ENCODE results near the gene ZNF253.
"Not testable (repeated sequence)": the region's sequence is repeated elsewhere in the genome, so short reads cannot be mapped to it uniquely, and the experiment has no call there.

Gene ZNF253

GRCh38 chr19:19865750-19866610 is at the start of gene ZNF253:
Gene ZNF253, plus strand, starts transcription at chr19:19865882. Its CDS starts 115 bp downstream, at chr19:19865997.
- peak; percentile 64 to 91 for DNase-seq

DNA sequence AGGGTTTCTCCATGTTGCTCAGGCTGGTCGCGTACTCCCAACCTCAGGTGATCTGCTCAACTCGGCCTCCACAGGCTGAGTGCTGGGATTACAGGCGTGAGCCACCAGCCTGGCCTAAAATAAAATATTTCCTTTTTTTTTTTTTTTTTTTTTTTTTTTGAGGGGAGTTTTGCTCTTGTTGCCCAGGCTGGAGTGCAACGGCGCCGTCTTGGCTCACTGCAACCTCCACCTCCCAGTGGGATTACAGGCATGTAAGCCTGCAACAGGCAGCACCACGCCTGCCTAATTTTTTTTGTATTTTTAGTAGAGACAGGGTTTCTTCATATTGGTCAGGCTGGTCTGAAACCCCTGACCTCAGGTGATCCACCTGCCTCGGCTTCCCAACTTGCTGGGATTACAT is 49.0 kb upstream of the ZNF253 start:
- no peak for DNase-seq

DNA sequence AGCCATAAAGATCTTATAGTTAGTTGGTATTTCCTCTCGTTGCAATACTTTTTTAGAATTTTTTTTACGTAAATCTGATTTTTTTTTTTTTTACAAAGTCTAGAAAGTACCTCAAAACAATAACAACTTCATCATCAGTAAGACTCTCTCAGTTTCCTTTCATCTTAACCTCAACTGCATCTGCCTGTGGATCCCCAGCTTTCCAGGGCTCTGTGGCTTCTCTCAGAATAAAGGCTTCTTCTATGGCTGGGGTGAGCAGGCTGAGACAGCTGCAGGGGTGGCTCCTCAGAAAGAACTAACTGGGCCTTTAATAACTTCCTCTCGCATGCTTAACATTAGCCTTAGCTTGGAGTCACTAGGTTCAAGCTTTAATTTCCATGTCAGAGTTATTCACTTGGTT is 48.3 kb upstream of the ZNF253 start:
- no peak for DNase-seq

GRCh38 chr19:19820774-19821320 is 44.8 kb upstream of the ZNF253 start:
- no peak for DNase-seq

- DNase-seq, result peak; percentile 64 to 76
Measured at GRCh38 chr19:19821366-19821951, 44.2 kb upstream of the ZNF253 start, which contains the start of gene ZNF506. Gene ZNF506, minus strand, starts transcription at chr19:19821750. Its CDS starts 147 bp downstream, at chr19:19821603.

- DNase-seq, result not testable (repeated sequence)
Measured at GRCh38 chr19:19821976-19822375, 43.7 kb upstream of the ZNF253 start.

DNA sequence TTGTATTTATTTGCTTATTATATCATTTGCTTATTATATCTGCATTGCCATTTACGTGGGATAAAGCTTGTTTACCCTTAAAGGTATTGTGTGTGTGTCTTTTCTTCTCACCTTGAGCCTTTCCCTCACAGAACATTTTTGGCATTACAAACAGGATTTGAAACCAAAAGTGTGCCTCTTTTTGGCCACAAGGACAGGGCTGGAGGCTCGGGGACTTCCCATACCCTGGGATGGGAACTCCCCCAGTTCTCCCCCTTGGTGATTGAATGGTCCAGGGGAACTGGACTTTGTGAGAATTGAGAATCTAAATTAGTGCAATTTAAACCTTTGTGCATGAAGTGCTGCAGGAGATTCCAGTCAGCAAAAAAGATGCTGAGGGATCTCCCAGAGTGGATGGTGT is 41.8 kb upstream of the ZNF253 start:
- no peak for DNase-seq

- no peak for DNase-seq
Measured at GRCh38 chr19:19826875-19827274, 38.8 kb upstream of the ZNF253 start.

DNA sequence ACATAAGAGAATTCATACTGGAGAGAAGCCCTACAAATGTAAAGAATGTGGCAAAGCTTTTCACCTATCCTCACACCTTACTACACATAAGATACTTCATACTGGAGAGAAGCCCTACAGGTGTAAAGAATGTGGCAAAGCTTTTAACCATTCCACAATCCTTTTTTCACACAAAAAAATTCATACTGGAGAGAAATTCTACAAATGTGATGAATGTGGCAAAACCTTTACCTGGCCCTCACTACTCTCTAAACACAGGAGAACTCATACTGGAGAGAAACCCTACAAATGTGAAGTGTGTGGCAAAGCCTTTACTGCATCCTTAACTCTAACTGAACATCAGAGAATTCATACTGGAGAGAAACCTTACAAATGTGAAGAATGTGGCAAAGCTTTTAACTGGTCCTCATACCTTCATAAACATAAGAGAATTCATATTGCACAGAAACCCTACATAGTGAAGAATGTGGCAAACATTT is 30.1 kb upstream of the ZNF253 start:
- no peak for DNase-seq

DNA sequence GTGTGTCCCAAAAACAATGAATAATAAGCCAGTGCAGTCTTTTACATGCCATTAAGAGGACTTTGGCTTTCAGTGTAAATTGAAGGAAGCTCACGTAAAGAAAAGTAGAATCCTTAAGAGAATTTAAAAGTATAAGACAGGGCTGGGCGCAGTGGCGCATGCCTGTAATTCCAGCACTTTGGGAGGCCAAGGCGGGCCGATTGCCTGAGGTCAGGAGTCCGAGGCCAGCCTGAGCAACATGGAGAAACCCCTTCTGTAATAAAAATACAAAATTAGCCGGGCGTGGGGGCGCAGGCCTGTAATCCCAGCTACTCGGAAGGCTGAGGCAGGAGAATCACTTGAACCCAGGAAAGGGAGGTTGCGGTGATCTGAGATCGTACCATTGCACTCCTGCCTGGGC is 17.9 kb upstream of the ZNF253 start:
- no peak for DNase-seq

DNA sequence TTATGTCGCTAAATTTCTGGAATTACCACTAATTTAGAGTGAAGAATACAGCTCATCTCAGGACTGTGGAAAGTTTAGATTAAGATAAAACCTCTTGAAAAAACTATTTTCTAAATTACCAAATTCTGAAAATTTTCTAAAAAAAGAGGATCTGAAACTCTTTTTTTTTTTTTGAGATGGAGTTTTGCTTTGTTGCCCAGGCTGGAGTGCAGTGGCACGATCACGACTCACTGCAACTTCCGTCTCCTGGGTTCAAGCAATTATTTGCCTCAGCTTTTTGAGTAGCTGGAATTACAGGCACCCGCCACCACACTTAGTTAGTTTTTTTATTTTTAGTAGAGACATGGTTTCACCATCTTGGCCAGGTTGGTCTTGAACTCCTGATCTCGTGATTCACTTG is 16.6 kb upstream of the ZNF253 start:
- DNase-seq, result no peak

- not testable (repeated sequence) for DNase-seq
Measured at GRCh38 chr19:19851740-19852139, 13.9 kb upstream of the ZNF253 start.

GRCh38 chr19:19858751-19859150 is 6.9 kb upstream of the ZNF253 start:
- DNase-seq, result no peak

- no peak for DNase-seq
Measured at GRCh38 chr19:19860756-19861390, 4.8 kb upstream of the ZNF253 start.

DNA sequence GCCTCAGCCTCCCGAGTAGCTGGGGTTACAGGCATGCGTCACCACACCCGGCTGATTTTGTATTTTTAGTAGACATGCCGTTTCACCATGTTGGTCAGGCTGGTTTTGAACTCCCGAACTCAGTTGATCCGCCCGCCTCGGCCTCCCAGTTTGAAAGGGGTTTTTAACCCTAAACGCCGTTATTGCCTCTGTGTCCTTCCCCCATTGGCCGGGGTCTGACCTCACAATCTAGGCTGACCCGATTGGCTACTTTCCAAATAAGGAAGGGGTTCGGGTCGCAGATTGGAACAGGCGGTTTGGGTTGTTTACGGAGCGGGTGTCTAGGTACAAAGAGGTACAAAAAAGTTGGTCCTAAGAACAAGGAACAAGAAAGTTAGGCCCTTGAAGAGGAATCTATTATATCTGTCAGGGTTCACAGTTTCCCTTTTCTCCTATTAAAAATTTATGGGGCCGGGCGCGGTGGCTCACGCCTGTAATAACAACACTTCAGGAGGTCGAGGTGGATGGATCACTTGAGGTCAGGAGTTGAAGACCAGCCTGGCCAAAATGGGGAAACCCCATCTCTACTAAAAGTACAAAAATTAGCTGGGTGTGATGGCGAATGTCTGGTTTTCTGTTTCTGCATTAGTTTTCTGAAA is 1.0 kb downstream of the ZNF253 start:
- DNase-seq, result no peak

DNA sequence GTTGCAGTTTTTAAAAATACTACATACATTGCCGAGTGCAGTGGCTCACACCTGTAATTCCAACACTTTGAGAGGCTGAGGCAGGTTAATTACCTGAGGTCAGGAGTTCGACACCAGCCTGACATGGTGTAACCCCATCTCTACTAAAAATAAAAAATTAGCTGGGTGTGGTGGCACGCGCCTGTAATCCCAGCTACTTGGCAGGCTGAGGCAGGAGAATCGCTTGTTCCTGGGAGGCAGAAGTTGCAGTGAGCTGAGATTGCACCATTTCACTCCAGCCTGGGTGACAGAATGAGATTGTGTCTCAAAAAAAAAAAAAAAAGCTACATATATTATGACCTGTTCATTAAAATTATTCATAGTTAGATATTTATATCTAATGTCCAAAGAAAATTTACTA is 4.4 kb downstream of the ZNF253 start:
- not testable (repeated sequence) for DNase-seq

GRCh38 chr19:19871932-19872331 is 6.2 kb downstream of the ZNF253 start:
- DNase-seq, result no peak

GRCh38 chr19:19873381-19873780 is 7.7 kb downstream of the ZNF253 start:
- no peak for DNase-seq

GRCh38 chr19:19877724-19878123 is 12.0 kb downstream of the ZNF253 start:
- DNase-seq, result no peak

GRCh38 chr19:19884583-19884982 is 18.9 kb downstream of the ZNF253 start:
- DNase-seq, result no peak

- not testable (repeated sequence) for DNase-seq
Measured at GRCh38 chr19:19892055-19892941, 26.6 kb downstream of the ZNF253 start.
